NCI-H1092 treated with DMSO at 0.1 percent for 48 hours (cell line): Measurements from ENCODE around the gene TERT.
"Not testable (repeated sequence)": the region's sequence is repeated elsewhere in the genome, so short reads cannot be mapped to it uniquely, and the experiment has no call there.

ENCODE experiments used
- DNase-seq: peaks from one replicate; lab custom pipeline; 2025; lab: John Stamatoyannopoulos, UW

Gene TERT

GRCh38 chr5:1294835-1295649, at the start of gene TERT:
TSS of gene TERT (minus strand) at chr5:1295068. CDS start at chr5:1294989, 79 bp downstream.
- no peak for DNase-seq

GRCh38 chr5:1343931-1344901, 49.3 kb upstream of the TERT start:
- DNase-seq, result no peak

GRCh38 chr5:1343315-1343751, 48.5 kb upstream of the TERT start:
- no peak for DNase-seq

- DNase-seq, result not testable (repeated sequence)
These were observed 47.8 kb upstream of the TERT start for GRCh38 chr5:1342711-1343110.

GRCh38 chr5:1342268-1342667, 47.4 kb upstream of the TERT start:
- no peak for DNase-seq

- no peak for DNase-seq
These were observed 47.0 kb upstream of the TERT start for GRCh38 chr5:1341863-1342262.

GRCh38 chr5:1339818-1340210, 44.9 kb upstream of the TERT start:
- DNase-seq, result not testable (repeated sequence)

GRCh38 chr5:1339139-1339817, 44.4 kb upstream of the TERT start:
- not testable (repeated sequence) for DNase-seq

- DNase-seq, result no peak
These were observed 43.7 kb upstream of the TERT start for GRCh38 chr5:1338506-1339070.

- no peak for DNase-seq
These were observed 43.3 kb upstream of the TERT start for GRCh38 chr5:1338196-1338490.

GRCh38 chr5:1337489-1338195, 42.8 kb upstream of the TERT start:
- no peak for DNase-seq

- DNase-seq, result no peak
These were observed 42.1 kb upstream of the TERT start for GRCh38 chr5:1336749-1337488.

GRCh38 chr5:1336106-1336561, 41.3 kb upstream of the TERT start:
- no peak for DNase-seq

GRCh38 chr5:1335540-1336095, 40.8 kb upstream of the TERT start:
- no peak for DNase-seq

- DNase-seq, result no peak
These were observed 40.1 kb upstream of the TERT start for GRCh38 chr5:1334831-1335539.

GRCh38 chr5:1333986-1334385, 39.1 kb upstream of the TERT start:
- DNase-seq, result no peak

- DNase-seq, result not testable (repeated sequence)
These were observed 38.4 kb upstream of the TERT start for GRCh38 chr5:1333286-1333685.

- no peak for DNase-seq
These were observed 37.7 kb upstream of the TERT start for GRCh38 chr5:1332461-1333001.

- DNase-seq, result no peak
These were observed 37.1 kb upstream of the TERT start for GRCh38 chr5:1331861-1332405.
